Hematopoietic multipotent progenitor cell treated with erythropoietin and hydrocortisone succinate and interleukin-3 and kit ligand, for 4 days (in vitro differentiated cells): ENCODE measurements around the gene SOX18.

Experiments used
- DNase-seq: peaks from one replicate; pipeline ENCODE4 v3.0.0-alpha.2; 2015

Gene SOX18

GRCh38 chr20:64051561-64052325 is 2.3 kb upstream of the SOX18 start:
- DNase-seq = no peak

DNA sequence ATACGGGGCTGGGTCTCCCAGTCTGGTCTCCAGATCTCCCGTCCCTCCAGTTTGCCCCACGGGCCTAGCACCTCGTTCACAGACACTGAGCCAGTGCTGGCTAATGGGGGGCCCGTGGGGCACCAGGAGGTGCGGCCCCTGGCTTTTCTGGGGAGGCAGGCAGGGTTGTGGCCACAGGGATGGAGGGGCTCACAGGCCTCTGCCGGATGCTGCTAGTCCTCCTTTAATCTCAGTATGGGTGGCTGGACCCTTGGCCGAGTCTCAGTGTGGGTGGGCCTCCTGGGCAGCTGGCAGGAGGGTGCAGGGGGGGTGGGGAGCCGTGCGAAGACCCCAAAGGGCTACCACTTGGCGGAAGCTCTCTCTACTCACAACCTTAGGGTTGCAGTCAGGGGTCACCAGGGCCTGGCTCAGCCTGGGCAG is 1.6 kb upstream of the SOX18 start:
- no peak for DNase-seq

DNA sequence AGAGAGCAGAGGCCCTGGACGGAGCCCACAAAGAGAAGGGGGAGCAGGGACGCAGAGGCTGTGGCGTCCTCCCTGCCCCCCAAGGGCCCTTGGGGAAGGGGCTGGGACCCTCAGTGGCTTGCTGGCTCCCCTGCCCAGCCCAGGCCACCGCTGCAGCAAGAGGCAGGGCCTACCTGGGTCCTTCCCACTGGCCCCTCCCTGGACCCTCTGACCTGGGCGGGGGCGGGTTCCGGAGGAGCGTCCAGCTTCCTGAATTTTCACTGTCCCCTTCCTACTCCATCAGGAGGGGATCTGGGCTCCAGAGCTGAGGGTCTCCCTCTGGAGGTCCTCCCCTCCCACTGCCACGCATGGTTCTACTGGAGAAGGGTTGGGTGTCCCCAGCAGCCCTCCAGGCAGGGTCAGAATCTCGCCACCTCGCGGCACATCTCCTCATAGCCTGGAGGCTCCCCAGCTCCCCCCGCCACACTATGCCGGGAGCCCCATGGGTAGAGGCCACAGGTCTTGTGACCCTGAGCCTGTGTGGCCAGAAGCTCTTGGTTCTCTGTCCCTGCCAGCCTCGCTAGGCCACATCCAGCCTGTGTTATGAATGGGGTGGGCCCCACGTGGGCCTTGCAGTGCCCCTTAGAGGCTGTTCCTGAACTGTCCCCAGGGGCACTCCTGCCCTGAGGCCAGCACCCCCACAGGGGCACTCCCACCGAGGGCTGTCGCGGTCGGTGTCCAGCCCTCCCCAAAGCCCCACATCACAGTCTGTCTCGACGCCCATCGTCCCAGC is 1.0 kb upstream of the SOX18 start:
- DNase-seq = peak; percentile 54

GRCh38 chr20:64049878-64050260 is 430 bp upstream of the SOX18 start:
- no peak for DNase-seq

GRCh38 chr20:64048402-64049044 is 916 bp downstream of the SOX18 start:
- DNase-seq = no peak

GRCh38 chr20:64047968-64048401 is 1.5 kb downstream of the SOX18 start:
- no peak for DNase-seq

DNA sequence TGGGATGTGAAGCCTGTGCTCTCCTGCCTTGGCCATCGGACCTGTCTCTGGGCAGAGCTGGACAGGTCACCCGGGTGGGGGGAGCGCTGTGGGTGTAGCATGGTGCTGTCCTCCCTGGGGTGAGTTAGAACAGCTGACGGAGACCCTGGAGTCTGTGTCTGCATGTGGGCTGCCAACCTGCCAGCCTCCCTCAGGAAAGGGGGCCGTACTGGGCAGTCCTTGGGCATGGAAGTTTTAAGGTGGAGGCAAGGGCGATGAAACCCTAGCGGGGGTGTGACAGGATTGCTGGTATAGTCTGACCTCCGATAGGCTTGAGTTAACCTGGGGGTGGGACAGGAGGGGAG is 2.4 kb downstream of the SOX18 start:
- DNase-seq = no peak

DNA sequence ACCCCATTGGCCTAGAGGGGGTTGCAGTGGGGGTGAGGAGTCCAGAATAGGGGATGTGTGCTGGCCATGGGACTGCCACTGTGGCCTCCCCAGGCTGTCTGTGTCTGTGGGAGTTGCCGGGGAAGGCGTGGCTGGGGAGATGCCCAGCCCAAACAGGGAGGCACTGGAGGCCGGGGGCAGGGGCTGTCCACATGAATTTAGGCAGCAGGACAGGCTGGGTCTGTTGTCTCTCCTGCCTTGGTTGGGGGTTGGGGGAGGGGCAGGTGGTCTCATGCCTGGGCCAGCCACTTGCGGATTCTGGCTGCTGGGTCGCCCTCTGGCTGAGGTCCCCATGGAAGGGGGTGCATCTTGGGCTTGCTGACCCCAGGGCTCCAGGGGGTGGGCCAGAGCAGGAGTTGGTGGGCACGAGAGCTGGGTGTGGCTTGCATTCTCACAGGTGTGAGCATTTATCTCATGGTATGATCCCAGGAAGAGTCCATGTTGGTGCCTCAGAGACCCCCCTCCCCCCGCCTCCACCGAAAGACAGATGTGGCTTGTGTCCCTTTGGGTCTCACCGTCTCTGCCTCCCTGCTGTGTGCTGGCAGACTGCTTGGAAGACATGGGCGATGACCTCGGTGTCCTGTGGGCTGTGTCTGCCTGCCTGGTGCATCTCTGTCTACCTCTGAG is 4.0 kb downstream of the SOX18 start:
- DNase-seq = no peak

GRCh38 chr20:64044484-64045247 is 4.8 kb downstream of the SOX18 start:
- no peak for DNase-seq

DNA sequence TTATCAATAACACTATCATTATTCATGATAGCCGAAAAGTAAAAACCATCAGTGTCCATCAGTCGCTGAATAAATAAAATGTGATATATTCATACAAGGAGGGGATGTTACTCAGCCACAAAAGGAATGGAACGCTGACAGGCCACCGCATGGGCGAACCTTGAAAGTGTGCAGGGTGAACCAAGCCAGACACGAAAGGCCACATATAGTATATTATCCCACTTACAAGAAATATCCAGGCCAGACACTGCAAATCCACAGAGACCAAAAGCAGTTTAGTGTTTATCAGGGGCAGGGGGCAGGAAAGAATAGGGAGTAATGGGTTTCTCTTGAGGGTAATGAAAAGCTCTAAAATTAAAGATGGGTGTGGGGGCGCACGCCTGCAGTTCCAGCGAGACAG is 5.7 kb downstream of the SOX18 start:
- DNase-seq = no peak

DNA sequence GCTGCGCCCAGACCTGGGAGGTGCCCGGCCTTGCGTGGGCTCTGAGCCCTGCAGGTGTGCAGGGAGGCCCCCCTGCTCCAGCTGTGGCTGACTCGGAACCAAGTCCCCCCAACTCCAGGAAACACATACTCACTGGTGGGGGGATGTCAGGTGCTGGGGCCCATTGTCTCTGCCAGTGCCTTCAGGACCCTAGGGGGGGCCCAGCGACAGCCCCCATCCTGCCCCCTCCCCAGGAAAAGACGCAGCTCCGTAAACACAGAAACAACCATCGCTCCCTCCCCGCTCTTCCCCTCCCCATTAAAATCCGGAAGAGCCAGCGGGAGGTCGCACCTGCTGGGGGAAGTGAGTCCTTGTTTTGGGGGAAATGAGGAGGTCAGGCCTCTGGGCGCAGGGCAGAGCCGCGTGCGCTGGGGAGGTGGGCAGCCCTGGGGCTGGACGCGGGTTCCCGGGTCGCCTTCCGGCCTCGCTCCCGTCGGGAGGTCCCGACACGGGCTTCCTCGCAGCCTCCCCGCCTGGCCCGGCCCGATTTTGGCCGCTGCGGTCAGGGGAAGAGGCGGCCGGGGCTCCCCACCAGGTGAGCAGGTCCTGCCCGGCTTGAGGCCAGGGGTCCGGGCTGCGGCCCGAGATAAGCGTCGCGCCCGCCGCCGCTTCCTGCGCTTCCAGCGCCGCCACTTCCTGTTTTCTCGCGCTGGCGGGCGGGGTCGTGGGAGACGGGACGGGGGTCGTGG is 7.2 kb downstream of the SOX18 start:
- peak; percentile 60 for DNase-seq

DNA sequence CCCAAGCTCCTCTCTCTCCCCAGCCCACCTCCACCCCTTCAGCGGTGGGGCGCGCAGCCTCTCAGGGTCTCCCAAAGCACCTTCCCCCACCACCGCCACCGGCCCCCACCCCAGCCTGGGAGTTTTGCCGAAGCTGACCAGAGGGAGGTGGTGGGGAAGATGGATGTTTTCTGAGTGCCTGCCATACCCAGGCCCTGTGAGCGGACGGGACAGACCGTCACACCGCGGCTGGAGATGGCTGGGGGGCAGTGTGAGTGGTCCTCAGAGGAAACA is 7.7 kb downstream of the SOX18 start:
- DNase-seq = no peak

DNA sequence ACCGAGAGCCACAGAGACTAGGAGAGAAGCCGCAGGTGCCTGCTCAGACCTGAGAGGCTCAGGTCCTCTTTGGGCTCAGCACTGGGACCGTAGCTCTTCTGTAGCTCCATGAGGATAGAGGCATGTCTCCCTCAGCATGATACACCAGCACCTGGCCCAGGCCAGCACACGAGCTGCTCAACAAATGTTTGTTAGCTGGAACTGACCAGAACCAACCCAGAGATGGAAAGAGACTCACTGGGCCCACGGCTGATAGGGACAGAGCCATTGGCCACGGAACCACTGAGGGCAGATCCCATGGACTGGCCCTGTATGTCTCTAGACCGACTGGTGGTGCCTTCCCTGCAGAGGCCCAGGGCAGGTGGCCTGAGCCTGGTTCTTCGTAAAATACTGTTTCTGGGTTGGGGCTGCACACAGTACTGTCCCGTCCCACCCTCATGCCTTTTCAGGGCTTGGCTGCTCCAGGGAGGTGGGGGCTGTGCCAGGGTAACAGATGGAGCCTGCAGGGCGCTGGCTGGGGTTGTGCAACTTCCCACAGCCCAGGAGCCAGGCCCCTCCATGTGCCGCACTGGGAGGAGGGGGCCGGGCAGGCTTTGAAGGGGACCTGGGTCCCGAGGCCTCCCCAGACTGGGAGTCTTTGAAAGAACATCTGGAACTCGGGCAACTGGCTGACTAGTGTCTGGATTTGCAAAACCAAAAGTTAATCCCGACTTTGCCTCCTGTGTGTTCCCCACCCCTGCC is 8.2 kb downstream of the SOX18 start:
- DNase-seq = peak; percentile 61

DNA sequence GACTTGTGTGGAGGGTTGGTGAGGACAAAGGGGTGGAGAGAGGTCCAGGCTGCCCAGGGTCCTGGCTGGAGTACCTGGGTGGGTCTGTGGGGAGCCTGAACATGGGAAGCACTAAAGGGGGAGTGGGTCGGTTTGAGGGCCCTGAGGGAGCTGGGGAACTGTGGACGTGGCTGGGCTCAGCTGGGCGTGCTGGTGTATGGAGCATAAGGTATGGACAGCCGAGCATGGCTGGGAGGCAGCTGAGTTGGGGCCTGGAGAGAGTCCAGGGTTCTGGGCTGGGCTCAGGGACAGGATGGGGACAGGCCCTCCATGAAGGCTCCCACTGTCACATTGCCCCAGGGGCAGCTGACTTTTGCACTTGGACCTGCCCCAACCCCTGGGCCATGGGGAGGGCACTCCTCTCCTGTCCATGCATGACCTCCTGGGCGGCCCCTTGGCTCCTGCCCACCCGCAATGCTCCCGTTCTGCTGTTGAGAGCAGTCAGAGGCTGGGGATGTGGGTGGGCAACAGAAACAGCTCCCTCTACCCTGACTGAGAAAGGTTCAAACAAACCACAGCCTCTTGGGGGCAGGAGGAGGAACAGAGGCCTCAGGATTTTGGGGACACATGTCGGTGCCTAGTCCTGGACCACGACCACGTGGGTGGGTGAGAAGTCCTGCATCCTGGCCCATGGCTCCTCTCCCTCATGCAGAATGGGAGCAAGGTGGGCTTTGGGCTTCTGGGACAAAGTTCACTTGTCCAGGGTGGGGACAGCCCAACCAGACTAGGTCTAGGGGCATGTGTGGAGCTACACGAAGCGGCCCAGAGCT is 9.0 kb downstream of the SOX18 start:
- DNase-seq = no peak

DNA sequence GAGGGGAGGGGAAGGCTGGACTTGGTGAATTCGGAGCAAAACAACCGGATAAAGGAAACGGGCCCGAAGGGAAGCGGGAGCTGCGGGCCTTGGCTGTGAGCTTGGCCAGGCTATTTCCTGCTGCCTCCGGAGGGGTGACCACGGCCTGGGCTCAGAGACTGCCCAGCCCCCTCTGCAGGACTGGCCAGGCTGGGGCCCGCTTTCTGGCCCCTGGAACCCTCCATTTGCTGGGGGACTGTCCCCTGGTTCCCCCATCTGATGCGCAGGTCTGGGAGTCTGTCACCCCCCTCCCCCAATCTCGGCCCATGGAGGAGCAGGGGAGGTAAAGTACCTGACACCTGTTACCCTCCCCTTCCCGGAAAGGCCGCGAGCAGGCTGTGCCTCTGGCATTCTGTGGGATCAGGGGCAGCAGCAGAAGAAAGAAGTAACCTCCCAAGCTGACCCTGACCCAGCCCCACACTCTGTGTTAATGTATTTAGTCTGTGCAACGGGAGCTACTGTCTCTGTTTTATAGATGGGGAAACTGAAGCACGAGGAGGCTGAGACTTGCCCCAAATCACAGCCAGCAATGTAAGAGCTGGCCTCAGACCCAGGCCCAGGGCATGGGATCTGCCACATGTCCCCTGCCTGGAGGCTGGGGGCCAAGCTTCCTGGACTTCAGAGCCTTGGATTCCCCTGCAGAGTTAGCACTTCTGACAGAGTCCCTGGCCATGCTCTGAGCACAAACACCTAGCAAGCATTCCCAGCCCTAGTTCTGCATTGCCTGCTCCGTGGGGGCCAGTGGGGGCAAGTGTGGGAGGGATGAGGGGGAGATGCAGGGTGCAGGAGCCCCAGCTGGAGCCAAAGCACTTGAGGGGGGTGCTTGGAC is 9.9 kb downstream of the SOX18 start:
- no peak for DNase-seq

GRCh38 chr20:64038565-64039292 is 10.7 kb downstream of the SOX18 start:
- peak; percentile 87 for DNase-seq

DNA sequence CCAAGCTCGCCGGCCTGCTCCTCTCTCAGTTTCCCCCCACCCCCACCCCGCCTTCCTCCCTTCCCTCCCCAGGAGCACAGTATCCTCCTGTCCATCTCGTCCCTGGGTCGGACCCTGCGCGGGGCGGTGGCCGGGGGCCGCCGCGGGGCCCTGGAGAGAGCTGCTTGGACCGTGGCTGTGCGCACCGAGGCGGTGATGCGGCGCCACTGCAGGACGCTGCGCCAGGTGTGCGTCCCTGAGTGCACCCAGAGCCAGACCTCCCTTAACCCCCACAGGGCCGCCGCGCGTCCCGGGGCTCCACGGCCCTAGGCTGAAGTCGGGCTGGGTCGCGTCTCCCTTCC is 11.2 kb downstream of the SOX18 start:
- DNase-seq = no peak

GRCh38 chr20:64037498-64038213 is 11.8 kb downstream of the SOX18 start:
- DNase-seq = peak; percentile 49

- no peak for DNase-seq
Measured at GRCh38 chr20:64037199-64037497, 12.3 kb downstream of the SOX18 start.
